Fibroblast of skin of left biceps (primary cell): Measurements from ENCODE around the gene LIF.
"Not testable (repeated sequence)": the region's sequence is repeated elsewhere in the genome, so short reads cannot be mapped to it uniquely, and the experiment has no call there.

Experiments used
- DNase-seq, 2 experiments: peaks; one replicate each; pipeline ENCODE4 v3.0.0-alpha.2; 2013; ENCODE audit warnings: low read depth in 2 of 2

Gene LIF

GRCh38 chr22:30243661-30244060, 2.9 kb downstream of the LIF start:
- DNase-seq, result no peak

DNA sequence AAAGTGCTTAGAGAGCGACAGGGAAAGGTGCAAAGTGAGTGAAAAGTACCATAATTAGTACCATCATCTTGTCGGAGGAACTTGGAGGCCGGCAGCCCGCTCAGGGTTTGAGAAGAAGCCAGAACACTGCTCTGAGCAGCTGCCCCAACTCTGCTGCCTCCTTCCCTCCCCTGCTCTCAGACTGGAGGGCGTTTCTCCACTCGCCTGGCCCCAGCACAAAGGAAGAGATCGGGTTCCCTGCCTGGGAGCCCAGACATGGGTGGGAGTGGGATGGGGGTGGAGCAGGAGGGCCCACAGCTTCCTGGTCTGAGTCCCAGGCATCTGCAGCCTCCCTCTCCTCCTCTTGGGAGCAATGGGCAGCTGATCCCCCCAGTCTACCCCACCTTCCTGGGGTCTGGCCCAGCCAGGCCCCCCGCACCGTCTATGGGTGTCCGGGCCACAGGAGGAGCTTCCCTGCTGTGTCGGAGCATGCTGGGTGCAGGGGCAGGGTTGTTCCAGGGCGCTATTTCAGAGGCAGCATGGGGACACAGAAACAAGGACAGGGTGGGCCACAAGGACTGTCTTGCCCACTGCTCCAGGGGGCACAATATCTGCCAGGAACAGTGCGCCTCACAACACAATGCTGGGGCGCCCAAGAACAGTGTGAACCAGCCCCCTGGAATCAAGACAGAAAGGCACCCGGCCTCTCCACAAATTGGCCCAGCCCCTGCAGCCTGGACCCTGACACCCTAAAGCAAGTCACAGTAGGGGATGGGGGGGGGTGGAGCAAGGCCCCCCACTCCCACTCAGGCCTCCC, 4.8 kb downstream of the LIF start:
- DNase-seq, result no peak

- DNase-seq, result no peak
Measured at GRCh38 chr22:30240541-30241417, 5.8 kb downstream of the LIF start.

DNA sequence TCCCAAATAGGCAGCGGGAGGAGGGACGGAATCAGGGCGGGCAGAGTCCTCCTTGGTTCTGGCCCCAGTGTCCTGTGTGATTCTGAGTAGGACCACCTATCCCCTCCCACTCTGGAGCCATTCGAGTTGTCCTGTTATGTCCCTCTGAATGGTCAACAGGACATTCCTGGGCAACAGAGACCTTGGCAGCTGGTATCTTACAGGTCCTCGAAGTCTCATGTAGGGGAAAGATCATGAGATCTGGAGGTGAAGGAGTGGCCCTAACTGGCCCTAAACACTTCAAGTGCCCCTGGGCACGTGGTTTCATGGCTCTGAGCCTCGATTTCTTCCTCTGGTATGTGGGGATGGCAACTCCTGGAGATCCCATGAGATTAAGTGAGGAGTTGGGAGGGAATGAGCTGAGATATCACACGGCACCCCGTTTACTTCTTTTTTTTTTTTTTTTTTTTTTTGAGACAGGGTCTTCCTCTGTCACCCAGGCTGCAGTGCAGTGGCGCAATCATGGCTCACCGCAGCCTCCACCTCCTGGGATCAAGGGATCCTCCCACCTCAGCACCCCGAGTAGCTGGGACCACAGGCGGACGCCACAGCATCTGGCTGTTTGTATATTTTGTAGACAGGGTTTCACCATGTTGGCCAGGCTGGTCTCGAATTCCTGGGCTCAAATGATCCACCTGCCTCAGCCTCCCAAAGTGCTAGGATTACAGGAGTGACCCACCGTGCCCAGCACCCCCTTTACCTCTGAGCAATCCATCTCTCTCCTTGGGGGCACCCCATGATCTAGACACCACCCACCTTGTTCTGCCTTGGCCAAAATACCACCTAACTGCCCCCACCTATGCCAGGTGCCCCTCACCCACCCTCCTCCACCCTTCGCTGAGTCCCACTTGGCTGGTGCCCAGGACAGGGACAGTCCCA, 6.8 kb downstream of the LIF start:
- DNase-seq, result no peak

GRCh38 chr22:30238661-30239487, 7.7 kb downstream of the LIF start:
- no peak for DNase-seq

- no peak for DNase-seq
Measured at GRCh38 chr22:30238136-30238535, 8.4 kb downstream of the LIF start.

- no peak for DNase-seq
Measured at GRCh38 chr22:30236875-30237274, 9.7 kb downstream of the LIF start.

DNA sequence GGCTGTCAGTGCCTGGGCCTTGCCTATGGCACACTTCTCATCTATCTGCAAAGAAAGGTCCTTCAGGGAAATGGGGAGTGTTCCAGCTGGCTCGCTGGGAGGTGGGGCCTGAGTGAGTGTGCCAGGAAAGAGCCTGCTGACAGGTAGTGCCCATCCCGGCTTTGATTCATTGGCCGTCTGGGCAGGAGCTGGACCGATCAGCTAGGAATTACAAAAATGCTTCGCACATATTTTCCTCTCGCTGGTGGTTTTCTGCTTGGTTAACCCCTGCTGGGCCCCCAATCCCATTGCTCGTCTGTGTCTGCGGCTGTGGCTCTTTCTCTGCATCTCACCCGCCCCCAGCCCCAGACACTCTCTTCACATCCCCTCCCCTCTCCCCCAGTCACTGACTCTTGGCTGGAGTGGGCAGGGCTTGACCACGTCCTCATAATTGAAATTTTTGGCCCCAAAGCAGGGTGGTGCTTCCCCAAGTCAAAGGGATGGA, 10.8 kb downstream of the LIF start:
- DNase-seq, result peak; percentile 75 to 79

DNA sequence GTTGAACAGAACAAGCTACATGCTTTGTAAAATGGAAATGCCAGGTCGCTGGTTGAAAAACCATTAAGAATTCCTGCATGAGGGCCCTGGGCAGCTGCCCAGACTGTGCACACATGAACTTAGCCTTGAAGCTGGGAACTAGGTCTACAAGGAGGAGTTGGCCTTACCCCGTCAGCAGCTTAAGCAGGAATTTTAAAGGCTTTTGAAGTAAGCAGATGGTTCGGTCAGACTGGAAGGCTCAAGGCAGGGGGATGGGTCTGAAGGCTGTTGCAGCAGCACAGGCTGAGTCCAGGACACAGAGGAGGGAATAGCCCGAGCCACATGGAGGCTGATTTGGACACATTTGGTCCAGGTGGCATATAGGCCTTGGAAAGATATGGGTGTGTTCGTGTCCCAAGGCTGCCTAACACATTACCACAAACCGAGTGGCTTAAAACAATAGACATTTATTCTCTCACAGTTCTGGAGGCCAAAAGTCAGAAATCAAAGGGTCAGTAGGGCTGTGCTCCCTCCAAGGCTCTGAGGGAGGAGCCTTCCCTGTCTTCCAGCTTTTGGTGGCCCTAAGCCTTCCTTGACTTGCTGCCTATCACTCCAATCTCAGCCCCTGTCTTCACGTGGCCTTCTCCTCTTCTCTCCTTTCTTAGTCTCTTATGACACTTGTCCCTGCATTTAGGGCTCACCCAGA, 11.6 kb downstream of the LIF start:
- peak; percentile 54 to 62 for DNase-seq

DNA sequence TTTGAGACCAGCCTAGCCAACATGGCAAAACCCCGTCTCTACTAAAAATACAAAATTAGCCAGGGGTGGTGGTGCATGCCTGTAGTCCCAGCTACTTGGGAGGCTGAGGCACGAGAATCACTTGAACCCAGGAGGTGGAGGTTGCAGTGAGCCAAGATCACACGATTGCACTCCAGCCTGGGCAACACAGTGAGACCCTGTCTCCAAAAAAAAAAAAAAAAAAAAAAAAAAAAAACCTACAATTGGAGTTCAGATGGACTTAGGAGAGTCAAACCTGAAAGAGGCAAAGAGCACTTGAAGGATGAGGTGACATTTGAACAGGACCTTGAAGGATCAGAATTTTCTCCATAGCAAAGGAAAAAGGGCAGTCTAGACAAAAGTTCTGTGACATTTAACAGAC, 12.2 kb downstream of the LIF start:
- not testable (repeated sequence) for DNase-seq

DNA sequence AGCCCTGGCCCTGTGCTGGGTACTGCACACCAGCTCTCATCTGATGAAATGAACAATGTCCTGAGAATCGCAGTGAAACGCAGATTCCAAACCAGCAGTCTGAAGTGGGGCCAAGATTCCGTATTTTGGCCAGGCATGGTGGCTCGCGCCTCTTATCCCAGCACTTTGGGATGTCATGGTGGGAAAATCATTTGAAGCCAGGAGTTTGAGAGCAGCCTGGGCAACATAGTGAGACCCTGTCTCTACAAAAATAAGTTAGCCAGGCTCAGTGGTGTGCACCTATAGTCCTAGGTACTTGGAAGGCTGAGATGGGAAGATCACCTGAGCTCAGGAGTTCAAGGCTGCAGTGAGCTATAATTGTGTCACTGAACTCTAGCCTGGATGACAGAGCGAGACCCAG, 13.0 kb downstream of the LIF start:
- no peak for DNase-seq

GRCh38 chr22:30232716-30233218, 13.8 kb downstream of the LIF start:
- peak in 1 of 2 experiments; percentile 26 for DNase-seq

DNA sequence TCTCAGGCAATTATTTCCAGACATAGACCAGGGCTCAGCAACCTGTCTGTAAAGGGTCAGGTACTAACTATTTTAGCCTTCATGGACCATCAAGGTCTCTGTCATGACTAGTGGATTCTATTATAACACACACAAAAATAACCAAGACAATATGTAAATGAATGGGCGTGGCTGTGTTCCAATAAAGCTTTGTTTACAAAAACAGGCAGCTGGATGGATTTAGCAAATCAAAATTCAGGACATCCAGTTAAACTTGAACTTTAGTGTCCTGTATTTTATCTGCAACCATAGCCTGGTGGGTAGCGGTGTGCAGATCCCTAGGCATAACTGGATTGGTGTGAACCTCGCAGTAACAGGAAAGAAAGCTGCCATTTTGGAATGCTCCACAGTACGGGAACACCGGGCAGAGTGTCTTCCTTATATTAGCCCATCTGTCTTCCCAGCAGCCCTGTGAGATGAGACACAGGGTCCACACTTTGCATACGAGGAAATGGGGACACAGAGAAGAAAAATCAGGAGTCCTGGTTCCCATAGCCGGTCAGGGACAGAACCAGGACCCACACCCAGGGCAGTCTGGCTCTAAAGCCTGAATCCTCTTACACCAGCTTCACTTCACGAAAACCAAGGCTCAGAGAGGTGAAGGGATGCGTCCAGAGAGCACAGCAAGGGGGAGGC, 15.6 kb downstream of the LIF start:
- DNase-seq, result no peak

- no peak for DNase-seq
Measured at GRCh38 chr22:30230330-30230729, 16.2 kb downstream of the LIF start.

GRCh38 chr22:30228509-30229359, 17.8 kb downstream of the LIF start:
- DNase-seq, result no peak

DNA sequence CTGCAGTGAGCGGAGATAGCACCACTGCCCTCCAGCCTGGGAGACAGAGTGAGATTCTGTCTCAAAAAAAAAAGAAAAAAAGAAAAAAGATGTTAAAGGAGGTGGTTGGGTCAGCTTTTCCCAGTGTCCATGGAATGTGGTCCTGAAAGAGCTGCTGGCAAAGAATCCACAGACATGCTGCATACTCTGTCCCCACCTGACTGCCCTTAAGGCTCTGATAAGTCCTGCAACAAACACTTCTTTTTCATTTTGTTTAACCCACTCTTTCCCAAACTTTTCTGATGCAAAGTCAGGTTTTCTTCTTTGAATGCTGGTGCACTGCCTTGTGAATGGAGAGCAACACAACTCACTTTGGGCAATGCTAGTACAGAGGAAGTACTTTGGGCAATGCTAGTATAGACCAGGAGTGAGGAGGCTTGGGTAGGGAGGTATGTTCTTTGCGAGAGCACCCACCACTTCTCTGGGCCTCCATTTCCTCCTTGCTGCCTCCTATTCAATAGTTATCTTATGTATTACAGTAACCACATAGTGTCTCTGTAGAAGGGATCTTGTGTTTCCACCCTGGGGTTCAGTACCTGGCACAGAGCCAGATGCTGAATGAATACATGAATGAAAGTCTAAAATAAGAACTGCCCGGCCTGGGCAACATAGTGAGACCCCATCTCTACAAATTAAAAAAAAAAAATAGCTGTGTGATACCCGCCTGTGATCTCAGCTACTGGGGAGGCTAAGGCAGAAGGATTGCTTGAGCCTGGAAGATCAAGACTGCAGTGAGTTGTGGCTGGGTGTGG, 18.9 kb downstream of the LIF start:
- DNase-seq, result no peak

GRCh38 chr22:30226192-30226832, 20.2 kb downstream of the LIF start:
- no peak for DNase-seq
